Lower leg skin (tissue), 3 donors: ENCODE measurements around the gene TMEM259.

ENCODE experiments used
- POLR2A ChIP-seq, 2 donors: fragments of 450-650 bp; IDR thresholded peaks; one replicate each; pipeline ENCODE4 v1.6.1; 2016 to 2017; ENCODE audit warnings: antibody characterized with exemption in 2 of 2, mild to moderate bottlenecking in 1 of 2, moderate library complexity in 1 of 2
- TF ChIP-seq, protein P1 (sequence below), 3 donors: fragments of 450-650 bp; IDR thresholded peaks; one replicate each; pipeline ENCODE4 v1.5.1; 2016; ENCODE audit warnings: antibody characterized with exemption in 3 of 3, mild to moderate bottlenecking in 3 of 3, moderate library complexity in 2 of 3

DNA sequence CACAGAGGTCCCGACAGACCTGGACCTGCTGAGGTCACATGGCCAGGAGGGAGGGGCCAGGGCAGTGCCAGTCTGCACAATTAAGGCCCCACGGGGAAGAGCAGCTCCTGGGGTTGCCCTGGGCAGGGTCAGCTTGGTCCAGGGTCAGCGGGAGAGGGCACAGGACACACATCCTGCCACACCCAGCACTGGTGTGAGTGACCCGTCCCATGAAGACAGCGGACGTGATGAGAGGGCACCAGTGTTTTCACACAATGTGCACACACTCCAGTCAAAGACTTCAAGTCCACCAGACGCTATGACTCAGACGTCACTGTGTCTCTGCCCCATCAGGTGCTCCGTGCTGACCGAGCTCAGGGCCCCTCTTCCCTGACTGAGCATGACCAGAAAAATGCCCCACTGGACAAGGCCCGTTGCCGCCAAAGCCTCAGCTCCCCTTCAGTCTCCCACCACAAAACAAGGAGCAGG lies 4.2 kb downstream of the TMEM259 start:
- TF ChIP-seq, protein P1, sequence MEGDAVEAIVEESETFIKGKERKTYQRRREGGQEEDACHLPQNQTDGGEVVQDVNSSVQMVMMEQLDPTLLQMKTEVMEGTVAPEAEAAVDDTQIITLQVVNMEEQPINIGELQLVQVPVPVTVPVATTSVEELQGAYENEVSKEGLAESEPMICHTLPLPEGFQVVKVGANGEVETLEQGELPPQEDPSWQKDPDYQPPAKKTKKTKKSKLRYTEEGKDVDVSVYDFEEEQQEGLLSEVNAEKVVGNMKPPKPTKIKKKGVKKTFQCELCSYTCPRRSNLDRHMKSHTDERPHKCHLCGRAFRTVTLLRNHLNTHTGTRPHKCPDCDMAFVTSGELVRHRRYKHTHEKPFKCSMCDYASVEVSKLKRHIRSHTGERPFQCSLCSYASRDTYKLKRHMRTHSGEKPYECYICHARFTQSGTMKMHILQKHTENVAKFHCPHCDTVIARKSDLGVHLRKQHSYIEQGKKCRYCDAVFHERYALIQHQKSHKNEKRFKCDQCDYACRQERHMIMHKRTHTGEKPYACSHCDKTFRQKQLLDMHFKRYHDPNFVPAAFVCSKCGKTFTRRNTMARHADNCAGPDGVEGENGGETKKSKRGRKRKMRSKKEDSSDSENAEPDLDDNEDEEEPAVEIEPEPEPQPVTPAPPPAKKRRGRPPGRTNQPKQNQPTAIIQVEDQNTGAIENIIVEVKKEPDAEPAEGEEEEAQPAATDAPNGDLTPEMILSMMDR (IDR thresholded peaks at IDR 0.05), result no peak
- TF ChIP-seq POLR2A (IDR thresholded peaks at IDR 0.05), result no peak
